GM08714 (cell line): ENCODE results near the gene PROKR1.
"Not testable (repeated sequence)": the region's sequence is repeated elsewhere in the genome, so short reads cannot be mapped to it uniquely, and the experiment has no call there.

Source experiments
- H3K4me3 ChIP-seq: fragments of 200-500 bp; sonication (Bioruptor generic); 2 replicates; pipeline ENCODE4 v1.5.1; 2014; ENCODE audit warnings: mild to moderate bottlenecking, low read length, inconsistent platforms
- ZNF274 ChIP-seq: IDR thresholded peaks from 2 replicates; pipeline ENCODE4 v1.6.1; 2012; ENCODE audit warnings: mild to moderate bottlenecking, low read depth, low read length

Gene PROKR1

DNA sequence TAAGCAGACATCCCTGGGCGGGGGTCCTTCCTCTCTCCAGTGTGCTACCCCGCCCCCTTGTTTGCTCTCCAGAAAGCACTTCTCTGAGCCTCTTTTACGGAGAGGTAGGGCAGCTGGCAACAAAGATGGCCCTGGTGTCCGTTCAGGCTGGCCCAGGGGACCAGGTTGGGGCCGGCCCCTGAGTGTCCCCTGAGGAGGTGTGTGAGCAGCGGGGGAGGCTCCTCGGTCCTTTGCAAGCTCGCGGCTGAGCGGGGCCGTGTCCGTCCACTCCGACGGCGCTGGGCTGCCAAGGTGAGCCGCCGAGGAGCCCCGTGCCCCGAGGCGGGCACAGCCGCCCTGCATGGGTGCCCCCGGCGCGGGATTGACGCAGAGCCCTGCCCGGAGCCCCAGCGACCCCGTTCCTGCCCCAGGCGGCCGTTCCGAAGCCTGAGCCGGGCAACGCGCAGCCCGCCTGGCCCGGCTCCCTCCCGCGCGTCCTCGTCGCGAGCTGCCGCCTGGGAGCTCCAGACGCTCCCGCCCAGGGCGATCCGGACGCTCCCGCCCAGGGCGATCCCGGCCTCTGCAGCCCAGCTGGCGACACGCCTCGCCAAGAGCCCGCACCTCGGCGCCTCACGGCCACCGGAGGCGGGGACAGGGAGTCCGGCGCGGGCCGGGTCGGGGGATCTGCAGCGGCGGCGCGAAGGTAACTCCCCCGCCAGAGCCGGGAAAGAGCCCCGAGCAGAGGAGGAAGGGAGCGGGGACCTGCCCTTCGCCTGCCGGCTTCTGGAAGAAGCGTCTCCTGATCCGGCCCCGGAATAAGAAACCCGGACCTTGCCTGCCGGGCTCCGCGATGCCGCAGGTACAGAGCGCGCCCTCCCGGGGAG is at the start of gene PROKR1:
PROKR1 (plus strand) TSS at position 569 of the 863 bp plus-strand sequence. CDS start 2,243 bp downstream, outside the sequence.
- TF ChIP-seq ZNF274, result no peak
- no peak within 1 kb of the TSS for H3K4me3 ChIP-seq

- H3K4me3 ChIP-seq, result no peak overlapping the region
- TF ChIP-seq ZNF274, result no peak
These were observed 49.3 kb upstream of the PROKR1 start for GRCh38 chr2:68594041-68594440.

GRCh38 chr2:68594674-68595492 is 48.5 kb upstream of the PROKR1 start:
- no peak overlapping the region for H3K4me3 ChIP-seq
- TF ChIP-seq ZNF274, result no peak

- H3K4me3 ChIP-seq, result not testable (repeated sequence)
These were observed 47.9 kb upstream of the PROKR1 start for GRCh38 chr2:68595493-68595785.

DNA sequence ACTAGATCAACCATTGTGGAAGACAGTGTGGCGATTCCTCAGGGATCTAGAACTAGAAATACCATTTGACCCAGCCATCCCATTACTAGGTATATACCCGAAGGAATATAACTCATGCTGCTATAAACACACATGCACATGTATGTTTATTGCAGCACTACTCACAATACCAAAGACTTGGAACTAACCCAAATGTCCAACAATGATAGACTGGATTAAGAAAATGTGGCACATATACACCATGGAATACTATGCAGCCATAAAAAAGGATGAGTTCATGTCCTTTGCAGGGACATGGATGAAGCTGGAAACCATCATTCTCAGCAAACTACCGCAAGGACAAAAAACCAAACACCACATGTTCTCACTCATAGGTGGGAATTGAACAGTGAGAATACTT is 42.9 kb upstream of the PROKR1 start:
- not testable (repeated sequence) for H3K4me3 ChIP-seq

DNA sequence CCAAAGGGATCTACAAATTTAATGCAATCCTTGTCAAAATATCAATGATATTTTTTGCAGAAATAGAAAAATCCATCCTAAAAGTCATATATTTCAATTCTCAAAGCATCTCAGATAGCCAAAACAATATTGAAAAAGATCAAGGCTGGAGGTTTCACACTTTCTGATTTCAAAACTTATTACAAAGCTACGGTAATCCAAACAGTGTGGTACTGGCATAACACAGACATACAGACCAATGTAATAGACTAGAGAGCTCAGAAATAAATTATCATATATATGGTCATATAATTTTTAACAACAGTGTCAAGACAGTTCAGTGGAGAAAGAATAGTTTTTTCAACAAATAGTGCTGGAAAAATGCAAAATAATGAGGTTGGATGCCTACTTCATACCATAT is 40.3 kb upstream of the PROKR1 start:
- TF ChIP-seq ZNF274, result no peak
- H3K4me3 ChIP-seq, result no peak overlapping the region

GRCh38 chr2:68604077-68604476 is 39.3 kb upstream of the PROKR1 start:
- no peak for TF ChIP-seq ZNF274
- no peak overlapping the region for H3K4me3 ChIP-seq

DNA sequence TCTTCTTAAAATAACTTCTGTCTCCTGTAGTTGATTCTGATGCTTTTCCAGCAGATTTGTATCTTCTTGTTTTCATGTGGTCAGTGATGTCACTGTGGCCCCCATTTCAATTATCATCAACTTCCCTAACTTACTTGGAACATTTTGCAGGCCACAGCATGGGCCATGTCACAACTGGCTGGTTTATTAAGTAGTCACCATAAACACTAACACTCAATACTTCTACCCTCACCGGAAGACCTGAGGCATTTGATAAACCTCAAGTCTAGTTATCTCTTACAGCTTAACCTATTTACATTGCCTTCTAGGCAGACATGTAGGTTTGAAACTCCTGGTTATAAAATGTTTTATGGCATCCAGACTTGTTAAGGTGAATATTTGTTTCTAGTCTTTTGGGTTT is 37.4 kb upstream of the PROKR1 start:
- H3K4me3 ChIP-seq, result no peak overlapping the region
- TF ChIP-seq ZNF274, result no peak

DNA sequence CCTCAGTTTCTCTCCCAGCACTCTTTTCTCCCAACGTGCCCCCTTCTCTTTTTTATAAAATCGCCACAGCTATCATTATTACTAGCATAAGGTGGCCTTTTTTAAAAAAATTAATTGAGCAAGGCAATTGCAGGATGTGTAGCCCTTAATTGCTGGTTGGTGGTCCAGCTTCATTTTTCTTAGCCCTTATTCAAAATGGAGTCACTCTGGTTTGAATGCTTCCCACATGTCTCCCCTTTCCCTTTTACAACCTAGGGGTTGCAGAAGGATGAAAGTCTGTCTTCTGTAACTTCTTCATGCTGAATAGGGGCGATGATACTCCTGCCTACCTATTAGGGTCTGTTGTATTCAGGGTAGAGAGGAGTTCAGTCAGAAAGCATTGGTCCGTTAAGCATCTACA is 36.6 kb upstream of the PROKR1 start:
- no peak for TF ChIP-seq ZNF274
- H3K4me3 ChIP-seq, result no peak overlapping the region

DNA sequence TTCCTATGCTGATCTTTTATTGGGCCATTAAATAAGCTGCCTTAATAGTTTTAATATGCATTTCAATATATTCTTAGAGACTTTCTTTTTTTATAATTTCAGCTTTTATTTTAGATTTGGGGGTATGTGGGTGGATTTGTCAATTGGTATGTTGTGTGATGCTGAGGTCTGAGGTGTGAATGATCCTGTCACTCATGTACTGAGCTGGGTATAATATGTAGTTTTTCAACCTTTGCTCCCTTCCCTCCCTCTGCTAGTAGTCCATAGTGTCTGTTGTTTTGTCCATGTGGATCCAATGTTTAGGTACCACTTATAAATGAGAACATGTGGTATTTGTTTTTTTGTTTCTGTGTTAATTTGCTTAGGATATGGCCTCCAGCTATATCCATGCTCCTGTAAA is 35.5 kb upstream of the PROKR1 start:
- H3K4me3 ChIP-seq, result no peak overlapping the region
- TF ChIP-seq ZNF274, result no peak

DNA sequence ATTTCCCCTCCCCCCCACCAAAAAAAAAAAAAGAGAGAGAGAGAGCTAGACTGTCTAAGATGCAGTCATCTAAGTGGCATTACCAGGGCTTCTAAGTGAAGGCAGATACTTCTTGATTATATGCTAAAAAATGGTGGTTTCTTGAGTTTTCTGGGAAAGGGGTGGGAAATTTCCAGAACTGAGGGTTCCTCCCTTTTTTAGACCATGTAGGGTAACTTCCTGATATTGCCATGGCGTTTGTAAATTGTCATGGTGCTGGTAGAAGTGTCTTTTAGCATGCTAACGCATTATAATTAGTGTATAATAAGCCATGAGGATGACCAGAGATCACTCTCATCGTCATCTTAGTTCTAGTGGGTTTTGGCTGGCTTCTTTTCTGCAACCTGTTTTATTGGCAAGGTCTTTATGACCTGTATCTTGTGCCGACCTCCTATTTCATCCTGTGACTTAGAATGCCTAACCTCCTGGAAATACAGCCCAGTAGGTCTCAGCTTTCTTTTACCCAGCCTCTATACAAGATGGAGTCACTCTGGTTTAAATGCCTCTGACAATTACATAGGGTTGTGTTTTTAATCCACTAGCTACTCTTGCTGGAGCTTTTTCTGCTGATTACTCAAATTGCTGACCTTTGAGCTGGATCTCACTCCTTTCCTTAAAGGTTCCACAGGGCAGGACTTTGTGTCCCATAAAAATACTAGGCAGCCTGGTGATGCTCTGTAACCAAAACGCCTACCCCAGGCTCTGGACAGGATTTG is 30.4 kb upstream of the PROKR1 start:
- TF ChIP-seq ZNF274, result no peak
- no peak overlapping the region for H3K4me3 ChIP-seq

DNA sequence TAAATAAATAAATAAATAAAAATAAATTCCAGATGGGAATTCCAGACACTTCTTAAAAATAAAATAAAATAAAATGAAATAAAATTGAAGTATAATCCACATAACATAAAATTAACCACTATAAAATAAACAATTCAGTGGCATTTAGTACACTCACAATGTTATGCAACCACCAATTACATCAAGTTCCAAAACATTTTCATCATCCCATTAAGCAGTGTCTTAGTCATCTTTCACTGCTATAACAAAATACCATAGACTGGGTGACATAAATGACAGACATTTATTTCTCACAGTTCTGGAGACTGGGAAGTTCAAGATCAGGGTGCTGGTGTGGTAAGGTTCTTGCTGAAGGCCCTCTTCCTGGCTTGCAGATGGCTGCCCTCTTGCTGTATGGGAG is 22.6 kb upstream of the PROKR1 start:
- TF ChIP-seq ZNF274, result no peak
- H3K4me3 ChIP-seq, result no peak overlapping the region

DNA sequence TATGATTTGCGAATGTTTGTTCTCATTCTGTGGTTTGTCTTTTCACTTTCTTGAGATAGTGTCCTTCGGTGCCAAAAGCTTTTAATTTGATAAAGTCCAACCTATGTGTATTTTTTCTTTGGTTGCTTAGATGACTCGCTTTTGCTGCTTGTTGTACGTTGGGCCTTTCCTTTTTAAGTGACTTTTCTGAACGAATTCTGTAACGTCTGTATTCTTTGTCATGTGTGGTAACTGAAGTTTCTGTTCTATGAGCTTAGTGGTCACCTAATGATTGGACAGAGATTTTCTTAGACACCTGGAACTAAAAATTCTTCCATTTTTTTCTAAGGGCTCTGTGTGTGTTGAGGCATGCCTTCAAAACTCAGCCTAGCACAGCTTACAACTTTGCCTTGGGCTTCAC is 19.6 kb upstream of the PROKR1 start:
- no peak overlapping the region for H3K4me3 ChIP-seq
- TF ChIP-seq ZNF274, result no peak

- no peak overlapping the region for H3K4me3 ChIP-seq
- TF ChIP-seq ZNF274, result no peak
These were observed 15.8 kb upstream of the PROKR1 start for GRCh38 chr2:68627615-68628014.

DNA sequence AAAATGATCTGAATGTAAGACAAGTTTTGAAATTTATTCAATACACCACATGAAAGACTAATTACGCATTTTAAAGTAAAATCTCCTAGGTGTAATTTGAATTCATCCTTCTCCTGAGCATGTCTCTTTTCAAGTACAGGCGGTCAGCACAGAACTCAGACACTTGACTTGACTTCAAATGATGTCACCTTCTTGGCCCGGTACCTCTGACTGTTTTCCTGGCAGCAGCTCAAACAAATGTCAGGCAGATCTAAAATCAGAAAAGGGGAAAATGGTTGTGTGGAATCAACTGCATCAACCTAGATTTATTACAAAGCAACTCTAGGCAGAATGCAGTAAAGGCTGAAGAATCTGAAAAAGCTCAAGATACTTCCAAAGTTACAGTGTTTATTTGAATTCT is 11.4 kb upstream of the PROKR1 start:
- no peak overlapping the region for H3K4me3 ChIP-seq
- no peak for TF ChIP-seq ZNF274
